DMS53 (cell line): ENCODE results near the gene RXFP3.
"Not testable (repeated sequence)": the region's sequence is repeated elsewhere in the genome, so short reads cannot be mapped to it uniquely, and the experiment has no call there.

Source experiments
- DNase-seq: peaks from one replicate; lab custom pipeline; 2025; lab: John Stamatoyannopoulos, UW

The RXFP3 gene

DNA sequence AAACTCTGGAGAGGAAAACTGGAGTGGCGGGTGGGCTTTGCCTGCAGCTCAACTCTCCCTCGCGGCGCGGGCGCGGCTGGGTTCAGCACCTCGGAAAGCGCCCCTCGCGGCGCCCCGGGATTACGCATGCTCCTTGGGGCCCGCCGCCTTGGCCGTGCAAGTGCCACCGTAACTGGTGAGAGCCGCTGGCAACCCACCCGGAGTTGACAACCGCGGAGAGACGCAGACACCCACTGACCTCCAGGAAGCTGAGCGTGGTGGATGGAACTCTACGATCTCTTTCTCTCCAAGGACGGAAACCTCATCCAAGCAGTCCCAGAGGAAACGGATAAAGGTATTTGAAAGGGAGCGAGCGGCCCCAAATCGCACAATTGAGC is 194 bp upstream of the RXFP3 start:
- DNase-seq = peak; percentile 15

DNA sequence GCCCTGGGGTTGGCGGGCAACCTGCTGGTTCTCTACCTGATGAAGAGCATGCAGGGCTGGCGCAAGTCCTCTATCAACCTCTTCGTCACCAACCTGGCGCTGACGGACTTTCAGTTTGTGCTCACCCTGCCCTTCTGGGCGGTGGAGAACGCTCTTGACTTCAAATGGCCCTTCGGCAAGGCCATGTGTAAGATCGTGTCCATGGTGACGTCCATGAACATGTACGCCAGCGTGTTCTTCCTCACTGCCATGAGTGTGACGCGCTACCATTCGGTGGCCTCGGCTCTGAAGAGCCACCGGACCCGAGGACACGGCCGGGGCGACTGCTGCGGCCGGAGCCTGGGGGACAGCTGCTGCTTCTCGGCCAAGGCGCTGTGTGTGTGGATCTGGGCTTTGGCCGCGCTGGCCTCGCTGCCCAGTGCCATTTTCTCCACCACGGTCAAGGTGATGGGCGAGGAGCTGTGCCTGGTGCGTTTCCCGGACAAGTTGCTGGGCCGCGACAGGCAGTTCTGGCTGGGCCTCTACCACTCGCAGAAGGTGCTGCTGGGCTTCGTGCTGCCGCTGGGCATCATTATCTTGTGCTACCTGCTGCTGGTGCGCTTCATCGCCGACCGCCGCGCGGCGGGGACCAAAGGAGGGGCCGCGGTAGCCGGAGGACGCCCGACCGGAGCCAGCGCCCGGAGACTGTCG is 976 bp downstream of the RXFP3 start:
- no peak for DNase-seq

DNA sequence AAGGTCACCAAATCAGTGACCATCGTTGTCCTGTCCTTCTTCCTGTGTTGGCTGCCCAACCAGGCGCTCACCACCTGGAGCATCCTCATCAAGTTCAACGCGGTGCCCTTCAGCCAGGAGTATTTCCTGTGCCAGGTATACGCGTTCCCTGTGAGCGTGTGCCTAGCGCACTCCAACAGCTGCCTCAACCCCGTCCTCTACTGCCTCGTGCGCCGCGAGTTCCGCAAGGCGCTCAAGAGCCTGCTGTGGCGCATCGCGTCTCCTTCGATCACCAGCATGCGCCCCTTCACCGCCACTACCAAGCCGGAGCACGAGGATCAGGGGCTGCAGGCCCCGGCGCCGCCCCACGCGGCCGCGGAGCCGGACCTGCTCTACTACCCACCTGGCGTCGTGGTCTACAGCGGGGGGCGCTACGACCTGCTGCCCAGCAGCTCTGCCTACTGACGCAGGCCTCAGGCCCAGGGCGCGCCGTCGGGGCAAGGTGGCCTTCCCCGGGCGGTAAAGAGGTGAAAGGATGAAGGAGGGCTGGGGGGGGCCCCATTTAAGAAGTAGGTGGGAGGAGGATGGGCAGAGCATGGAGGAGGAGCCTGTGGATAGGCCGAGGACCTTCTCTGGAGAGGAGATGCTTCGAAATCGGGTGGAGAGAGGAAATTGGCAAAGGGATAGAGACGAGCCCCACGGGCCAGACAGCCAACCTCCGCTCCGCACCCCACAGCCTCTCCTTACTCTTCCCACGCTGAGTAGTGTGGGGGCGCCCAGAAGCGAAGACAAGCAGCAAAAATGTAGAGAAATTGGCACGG is 1.7 kb downstream of the RXFP3 start:
- DNase-seq = no peak

DNA sequence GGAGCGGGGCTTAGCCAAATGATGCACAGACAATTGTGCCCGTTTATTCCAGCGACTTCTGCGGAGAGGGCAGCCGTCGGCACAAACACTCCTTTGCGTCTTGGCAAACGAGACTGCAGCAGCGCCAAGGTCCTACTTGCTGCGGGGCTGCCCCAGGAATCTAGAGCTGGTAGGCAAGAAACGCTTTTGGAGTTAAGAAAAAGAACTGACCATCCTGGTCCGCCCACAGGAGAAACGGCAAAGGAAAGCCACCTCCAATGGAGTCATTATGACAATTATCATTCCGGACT is 2.3 kb downstream of the RXFP3 start:
- no peak for DNase-seq

DNA sequence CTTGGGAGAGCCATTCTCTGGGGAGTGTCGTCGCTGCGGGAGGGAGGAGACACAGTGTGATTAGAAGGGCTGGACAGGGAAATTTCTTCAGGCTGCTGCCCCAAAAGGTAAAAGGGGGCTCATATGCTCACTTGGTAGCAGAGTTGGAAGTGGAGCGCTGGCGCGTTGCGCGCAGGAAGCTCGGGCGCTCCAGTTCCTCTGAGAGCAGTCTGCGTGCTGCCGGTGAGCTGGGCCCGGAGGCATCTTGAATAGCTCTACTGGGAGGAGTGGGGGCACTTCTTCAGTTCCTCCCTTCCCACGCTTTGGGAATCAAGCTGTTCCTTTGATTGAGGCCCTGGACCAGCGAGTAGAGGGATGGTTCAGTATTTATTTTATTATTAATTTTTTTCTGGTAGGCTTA is 2.7 kb downstream of the RXFP3 start:
- no peak for DNase-seq

DNA sequence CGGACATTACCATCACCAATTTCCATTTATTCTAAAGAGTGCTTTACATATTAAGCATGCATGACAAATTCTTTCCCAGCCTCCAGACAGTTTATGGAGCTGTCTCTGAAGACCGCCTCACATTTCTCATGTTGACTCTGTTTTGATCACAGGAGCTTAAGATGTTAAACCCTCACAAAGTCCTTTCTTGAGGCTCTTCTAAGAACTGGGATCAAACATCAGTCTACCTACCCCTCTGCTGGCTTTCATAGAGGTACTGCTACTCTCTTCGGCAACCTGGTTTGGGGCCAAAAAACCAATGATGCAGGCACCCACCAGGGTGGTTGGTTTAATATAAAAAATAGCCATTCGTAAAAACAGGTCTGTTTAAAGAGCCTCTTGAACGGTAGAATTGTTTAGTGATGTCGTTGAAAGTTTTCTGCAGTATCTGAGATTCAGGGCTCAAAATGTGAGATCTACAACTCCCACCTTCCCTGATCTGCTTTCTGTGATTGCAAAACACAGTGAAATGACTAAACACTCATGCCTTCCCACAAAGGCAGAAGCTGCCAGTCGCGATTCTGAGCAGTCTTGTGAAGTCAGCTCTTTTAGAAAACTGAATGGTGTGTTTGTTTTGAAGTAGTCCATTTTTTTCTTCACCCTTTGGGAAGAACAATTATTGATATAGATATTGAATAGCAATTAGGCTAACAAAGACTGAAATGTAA is 3.5 kb downstream of the RXFP3 start:
- DNase-seq = no peak

DNA sequence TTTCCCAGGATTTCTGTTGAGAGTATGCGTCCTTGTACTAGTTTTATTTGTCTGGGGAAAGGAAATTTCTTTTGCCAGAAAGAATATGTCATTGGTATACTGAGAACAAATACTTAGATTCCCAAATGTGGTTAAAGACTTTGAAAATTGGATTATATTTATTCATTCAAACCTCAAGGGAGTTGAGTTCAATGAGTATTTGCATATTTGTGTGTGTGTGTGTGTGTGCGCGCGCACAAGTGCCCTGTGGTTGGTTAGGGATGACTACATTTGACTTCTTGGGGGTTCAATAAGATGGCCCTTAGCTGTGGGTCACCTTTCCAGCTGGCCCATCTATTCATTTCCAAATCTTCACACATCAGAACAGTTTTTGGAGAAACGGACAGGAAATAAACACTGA is 4.9 kb downstream of the RXFP3 start:
- DNase-seq = no peak

DNA sequence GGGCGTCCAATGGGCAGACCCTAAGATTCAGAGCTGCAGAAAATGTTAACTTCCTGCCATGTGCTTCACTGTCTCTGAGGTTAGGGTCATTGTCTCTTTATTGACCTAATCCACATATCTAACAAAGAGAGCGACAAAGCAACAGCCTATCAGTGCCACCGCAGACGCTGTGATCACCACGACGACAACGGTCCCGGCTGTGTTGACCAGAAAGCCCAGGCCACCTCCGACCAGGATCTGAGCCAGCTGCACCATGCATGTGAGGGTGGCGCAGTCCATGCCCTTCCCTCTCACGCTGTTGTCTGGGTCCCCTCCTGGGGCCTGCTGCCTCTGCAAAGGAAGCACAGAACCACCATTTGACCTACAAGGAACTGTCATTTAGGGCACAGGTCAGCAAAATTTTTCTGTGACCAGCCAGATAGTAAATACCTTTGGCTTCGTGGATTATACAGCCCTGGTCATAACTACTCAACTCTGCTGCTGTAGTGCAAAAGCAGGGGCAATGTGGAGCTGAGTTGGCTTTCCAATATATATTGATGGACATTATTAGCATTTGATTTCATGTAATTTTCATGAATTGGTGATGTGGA is 8.5 kb downstream of the RXFP3 start:
- DNase-seq = no peak

DNA sequence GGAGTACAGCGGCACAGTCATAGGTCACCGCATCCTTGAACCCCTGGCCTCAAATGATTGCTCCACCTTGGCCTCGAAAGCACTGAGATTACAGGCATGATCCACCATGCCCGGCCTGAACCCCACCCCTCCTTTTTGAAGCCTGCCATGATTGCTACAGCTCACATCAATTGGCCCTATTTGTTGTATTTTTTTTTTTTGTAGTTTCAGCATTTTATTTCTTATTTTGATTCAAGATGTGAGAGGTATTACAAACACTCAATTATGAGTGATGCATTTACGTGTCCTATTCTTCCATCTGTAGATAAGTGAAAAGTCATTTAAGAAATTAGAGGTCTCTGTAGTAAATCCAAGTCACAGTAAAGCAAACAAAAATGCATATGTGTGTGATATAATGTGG is 16.0 kb downstream of the RXFP3 start:
- DNase-seq = not testable (repeated sequence)

DNA sequence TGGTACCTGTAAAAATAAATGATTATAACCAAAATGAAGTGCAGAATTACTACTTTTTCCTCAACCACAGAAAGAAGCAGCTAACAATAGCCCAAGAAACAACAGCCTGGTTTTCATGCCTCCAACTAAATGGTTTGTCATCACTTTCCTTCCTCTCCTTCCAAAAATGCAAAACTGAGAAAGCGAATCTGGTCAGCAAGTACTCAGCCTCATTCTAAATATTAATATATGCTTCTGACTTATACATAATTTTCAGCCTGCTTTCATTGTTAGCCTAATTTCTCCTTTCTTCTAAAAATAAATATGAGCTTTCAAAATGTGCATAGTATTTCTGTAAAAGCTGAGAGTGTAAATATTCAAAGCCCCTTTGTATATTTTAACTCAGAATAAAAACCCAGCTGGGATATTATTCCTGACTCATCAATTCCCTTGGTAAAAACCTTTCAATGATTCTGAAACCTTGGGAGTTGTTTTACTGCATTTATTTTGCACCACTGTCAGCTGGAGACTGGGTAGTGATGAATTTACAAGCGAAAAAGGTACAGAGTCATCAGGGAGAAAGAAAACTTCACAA is 21.5 kb downstream of the RXFP3 start:
- DNase-seq = no peak

DNA sequence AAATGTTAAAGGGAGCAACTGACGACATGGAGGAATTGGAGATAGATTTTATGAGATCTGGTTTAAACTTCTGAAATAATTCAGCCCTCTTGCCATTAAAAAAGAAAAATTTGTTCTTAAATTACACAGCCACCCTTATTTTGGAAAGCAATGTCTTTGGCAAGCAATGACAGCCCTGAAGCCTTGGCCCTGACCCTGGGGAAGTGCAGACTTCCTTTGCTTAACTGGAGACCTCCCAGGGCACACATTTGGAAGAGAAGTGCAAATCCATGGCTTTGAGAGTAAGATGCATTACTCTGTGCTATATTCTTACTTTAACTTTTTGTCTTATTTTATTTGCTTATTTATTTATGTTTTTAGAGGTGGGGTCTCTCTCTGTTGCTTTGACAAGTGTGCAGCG is 22.0 kb downstream of the RXFP3 start:
- no peak for DNase-seq

DNA sequence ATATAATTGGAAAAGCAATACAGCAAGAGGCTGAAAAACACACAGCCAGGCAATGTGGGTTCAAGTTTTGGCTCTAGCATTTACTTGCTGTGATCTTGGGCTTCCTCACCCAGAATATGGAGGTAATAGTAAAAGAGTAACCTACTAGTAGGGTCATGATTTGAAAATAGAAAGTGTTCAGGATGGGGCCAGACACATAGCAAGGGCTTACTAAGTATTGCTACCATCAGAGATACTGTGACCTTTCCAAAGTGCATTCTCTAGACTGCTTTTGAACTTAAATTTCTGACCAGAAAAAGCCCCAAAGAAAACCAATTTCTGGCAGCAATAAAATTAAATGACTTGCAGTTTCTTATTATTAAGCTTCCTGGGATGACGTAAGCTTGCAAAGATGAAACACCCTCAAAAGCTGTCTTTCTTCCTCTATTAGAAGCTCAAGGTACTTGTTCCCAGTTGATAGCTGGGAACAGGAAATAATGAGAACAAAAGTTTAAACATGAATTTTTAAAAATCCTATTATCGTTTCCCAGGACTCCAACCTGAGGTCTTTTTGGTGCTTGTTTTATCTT is 28.0 kb downstream of the RXFP3 start:
- no peak for DNase-seq

DNA sequence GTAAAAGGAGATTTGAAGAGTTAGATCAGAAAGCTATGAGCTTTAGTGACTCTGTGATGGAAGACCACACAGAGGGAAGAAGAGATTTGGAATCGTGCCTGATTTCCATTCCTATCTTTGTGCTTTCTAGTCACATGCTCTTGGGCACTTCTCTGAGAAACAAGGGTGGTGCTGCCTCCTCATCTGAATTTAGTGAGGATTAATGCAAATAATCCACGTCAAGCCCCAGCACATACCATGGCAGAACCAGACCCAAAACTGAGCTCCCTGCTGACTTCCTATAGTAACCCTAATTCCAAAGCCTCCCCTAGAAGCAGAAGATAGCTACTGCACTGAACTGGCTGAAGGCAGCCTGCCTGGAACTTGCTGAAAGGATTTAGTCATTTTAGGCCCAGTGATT is 30.6 kb downstream of the RXFP3 start:
- no peak for DNase-seq

DNA sequence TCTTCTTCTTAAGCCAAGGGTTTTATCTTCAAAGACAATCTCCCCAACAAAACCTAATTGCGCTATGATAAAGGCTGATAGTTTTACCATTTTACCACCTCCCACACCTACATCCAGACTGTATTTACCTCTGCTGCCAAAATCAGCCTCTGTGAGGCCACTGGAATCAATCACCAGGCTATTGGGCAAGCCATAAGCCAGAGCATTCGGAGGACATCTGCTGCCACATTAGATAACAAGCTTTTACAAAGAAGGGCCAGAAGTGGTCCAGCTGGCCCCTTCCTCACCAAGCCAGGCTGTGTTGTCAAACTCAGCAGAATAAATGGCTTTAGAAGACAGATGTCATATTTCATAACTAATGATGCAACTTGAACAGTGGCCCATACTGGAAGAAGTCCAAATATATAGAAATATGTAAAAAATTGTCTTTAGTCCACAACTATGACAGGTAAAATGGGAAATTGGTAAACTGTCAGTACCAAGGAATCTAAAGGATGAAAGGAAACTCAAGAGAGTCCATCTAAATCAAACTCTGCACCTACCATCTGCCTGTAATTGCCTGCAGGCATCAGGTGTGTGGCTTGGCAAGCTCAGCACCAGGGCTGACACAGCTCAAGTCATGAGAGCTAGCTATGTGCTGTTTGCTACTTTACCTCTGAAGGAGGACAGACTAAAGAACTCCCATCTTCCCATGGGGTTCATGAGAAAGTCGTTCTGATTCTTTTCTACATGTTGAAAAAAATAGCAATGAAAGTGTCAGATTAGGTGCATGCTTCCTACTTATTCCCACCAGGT is 32.2 kb downstream of the RXFP3 start:
- no peak for DNase-seq

DNA sequence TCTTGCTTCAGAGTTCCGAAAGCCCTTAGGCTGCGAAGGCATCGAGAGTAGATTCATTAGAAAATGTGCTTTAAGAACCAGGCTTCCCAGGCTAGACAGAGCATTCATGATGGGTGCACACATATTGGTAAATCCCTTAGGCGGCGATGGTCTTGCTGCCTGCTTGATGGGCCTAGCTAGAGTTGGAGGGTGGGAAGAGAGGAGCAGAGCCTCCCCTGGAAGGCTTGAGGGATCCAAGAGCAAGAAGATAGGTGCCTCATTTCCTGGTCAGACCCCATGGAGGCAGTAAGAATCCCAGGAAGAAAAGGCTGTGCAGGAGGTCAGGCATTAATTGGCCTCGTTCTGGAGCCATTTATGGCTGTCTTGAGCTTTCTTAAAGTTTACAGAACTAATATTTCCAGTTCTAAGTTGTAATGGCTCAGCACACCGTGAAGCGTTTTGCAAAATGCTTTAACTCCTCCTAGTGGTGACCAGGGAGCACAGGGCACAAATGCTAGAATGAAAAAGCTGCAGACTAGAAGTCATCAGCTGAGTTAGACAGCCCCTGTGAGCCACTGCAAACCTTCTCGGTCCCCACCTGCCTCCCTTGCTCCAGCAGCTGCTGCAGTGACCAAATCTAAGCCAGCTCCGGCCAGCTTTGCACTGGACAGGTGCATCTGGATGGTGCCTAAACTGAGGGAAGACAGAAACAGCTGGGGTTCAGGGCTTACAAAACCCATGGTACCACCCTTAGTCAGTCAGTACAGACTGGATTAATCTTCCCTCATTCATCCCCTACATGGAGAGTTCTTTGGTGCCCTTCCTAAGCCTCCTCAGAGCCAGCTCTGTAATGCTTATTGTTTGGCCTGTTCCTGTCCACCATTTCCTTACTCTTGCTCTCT is 33.6 kb downstream of the RXFP3 start:
- DNase-seq = peak; percentile 30

DNA sequence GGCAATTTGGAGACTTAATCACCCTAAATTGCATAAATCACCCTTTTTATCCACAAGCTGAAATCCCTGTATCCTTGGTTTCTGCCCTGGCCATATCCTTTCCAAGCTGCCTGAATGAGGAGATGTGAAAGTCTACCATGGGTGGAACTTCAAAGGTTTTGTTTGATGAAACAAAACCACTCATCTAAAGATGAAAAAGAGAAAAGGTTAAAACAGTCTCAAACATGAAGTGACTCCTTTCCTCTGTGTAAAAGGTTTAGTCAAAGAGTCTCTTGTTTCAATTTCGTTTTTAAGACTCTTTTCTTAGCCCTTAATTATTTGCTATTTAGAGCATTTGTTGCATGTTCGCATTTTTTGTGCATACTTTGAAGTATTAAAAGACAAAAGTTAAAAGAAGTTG is 37.1 kb downstream of the RXFP3 start:
- DNase-seq = no peak

DNA sequence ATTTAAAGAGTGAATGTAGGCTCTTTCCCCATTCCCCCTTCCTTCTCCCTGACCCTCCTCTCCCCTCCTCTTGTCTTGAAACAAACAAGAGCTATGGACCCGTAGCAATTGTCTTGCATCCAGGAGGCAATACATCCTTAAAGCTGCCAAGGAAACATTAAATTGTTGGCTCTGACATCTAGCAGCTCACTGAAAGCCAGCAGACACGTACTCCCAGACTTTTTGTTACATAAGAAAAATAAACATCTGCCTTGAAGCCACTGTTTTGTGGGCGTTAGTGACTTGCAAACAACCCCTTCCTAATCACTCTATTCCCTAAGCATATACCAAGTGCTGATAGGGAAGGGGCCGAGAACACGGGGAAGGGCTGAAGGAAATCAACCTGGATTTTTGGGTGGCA is 39.7 kb downstream of the RXFP3 start:
- DNase-seq = no peak

DNA sequence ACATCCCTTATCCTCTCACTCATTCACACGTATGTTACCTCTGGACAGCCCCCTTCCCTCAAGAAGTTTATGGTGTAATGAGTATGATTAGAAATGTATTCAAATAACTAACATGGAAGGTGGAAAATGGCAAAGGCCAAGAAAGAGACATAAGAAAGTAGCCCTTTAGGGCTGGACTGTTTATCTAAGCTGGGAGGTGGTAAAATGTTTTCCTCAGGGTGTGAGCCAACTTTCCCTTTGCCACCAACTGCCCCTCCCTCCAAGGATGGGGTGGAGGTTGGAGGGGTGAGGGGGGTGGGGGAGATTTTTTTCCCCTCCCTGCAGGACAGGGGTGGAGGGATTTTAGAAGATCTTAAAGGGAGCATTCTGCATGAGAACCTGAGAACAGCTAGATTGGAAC is 40.1 kb downstream of the RXFP3 start:
- DNase-seq = no peak

DNA sequence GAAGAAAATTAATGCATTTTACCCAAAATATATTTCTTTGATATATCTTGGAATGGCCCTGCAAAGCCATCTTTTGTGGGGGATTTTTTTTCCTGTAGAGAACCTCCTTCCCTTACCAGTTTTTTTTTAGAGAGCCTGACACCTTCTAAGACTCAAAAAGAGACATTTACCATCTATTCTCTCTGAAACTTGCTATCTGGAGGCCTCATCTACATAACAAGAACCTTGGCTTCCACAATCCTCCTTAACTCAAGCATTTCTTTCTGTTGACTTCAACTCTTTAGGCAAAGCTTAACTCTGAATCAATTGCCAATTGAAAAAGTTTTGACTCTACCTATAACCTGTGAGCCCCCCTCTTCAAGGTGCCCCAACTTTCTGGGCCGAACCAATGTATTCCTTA is 42.1 kb downstream of the RXFP3 start:
- no peak for DNase-seq

DNA sequence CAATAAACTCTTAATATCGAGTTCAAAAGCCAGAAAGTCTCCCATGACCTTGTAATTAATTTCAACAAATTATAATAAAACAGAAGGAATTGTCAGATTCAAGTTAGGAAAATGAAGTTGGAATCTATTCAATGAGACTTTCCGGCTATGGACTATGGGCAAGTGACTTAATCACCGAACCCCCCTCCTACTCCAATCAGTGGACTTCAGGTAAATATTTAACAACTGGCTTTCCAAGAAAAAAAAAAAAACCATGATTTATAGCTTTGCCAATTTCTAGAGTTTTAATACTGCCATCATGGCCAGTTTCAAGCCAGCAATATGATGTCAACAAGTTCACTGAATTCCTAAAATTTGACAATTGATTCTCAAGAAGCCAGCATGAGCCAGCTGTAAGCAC is 43.8 kb downstream of the RXFP3 start:
- no peak for DNase-seq
